ENCODE measurements around the gene TNFSF11. TPM values are rescaled to one million over a fixed set of nuclear protein-coding genes. Genes with fewer than 3 reads are reported as not detected.

TNFSF11 gene
- total and polyA plus RNA-seq, 2 of the 4 experiments (the other 2 are of a cell fraction), result not detected

DNA sequence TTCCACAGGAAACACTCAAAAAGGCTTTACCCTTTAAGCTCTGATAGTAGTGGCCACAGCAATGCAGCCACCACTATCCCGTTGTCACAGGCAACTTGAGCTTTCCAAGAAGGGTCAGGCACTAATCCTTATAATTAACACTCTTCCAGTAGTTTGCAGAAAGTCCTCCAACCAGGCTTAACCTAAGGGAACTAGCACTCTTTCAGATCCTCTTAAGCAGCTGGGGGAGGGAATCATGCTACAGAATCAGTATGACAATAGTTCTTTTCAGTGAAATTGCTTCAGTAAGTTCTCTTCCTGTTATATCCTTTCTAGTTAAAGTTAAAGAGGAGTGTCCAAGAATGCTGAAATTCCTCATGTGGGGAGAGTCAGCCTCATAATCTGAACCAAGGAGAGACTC, 82.2 kb downstream of the TNFSF11 start:
- Histone ChIP-seq H3K79me1 (ENCODE audit: low read depth in 1 of 2, low read length in 2 of 2) (no peaks in the 10 kb centered on the region), H2AK5ac (ENCODE audit: low read depth, low read length) (no peak overlapping the region), H2BK5ac (ENCODE audit: low read depth, low read length, poor library complexity, severe bottlenecking) (no peak overlapping the region), H2BK120ac (ENCODE audit: low read depth, low read length) (no peak overlapping the region), H2AK9ac (replicated peaks; ENCODE audit: low read depth, low read length, poor library complexity) (no peak overlapping the region), H3K23ac (ENCODE audit: low read depth, low read length) (no peak overlapping the region), H4K20me1 (ENCODE audit: insufficient read depth, low read length) (no peaks in the 10 kb centered on the region), H4K91ac (ENCODE audit: insufficient read depth, low read depth, low read length) (no peak overlapping the region), H4K8ac (ENCODE audit: low read depth in 2 of 2, low read length in 2 of 2) (no peak overlapping the region), H3K9ac (ENCODE audit: low read depth, low read length) (no peak overlapping the region), H3K9me1 (ENCODE audit: insufficient read depth, low read length) (no peaks in the 10 kb centered on the region), H3K36me3 (ENCODE audit: control insufficient read depth, insufficient read depth, low read length) (no peaks in the 10 kb centered on the region), H2BK15ac (ENCODE audit: low read depth, low read length) (no peak overlapping the region), H3K27me3 (ENCODE audit: control insufficient read depth, insufficient read depth, low read length) (peaks cover 51% of the 10 kb centered on the region), H2AFZ (replicated peaks; ENCODE audit: low read length, poor library complexity) (no peak overlapping the region), H3K27ac (ENCODE audit: insufficient read depth, low read length) (no peak overlapping the region), H3K14ac (replicated peaks; ENCODE audit: low read depth, low read length) (no peak overlapping the region), H3K56ac (ENCODE audit: extremely low read depth, insufficient read depth, low read length) (no peak overlapping the region), H4K5ac (ENCODE audit: low read depth, low read length) (no peak overlapping the region), H3K18ac (ENCODE audit: low read depth, low read length) (no peak overlapping the region), H2BK20ac (ENCODE audit: low read depth, low read length) (no peak overlapping the region), H3K4ac (ENCODE audit: low read depth, low read length) (no peak overlapping the region), H3K9me3 (ENCODE audit: control insufficient read depth, insufficient read depth, low read length) (no peaks in the 10 kb centered on the region), H3K4me3 (ENCODE audit: insufficient read depth, low read depth, low read length) (no peak overlapping the region), H3K4me1 (ENCODE audit: control insufficient read depth, insufficient read depth, low read length) (no peaks in the 10 kb centered on the region), H3K4me2 (ENCODE audit: low read depth, low read length) (no peak overlapping the region)
- WGBS, 2 experiments (ENCODE audit: extremely low coverage in 2 of 2, insufficient read length in 1 of 2), result no CpG with 5 or more reads among the region's 1 CpG
- ChIA-PET CTCF (no interaction called here), POLR2A (ENCODE audit: unreplicated experiment) (no interaction called here)
- BruUV-seq (replicated peaks), result no TSS peak
- ATAC-seq (ENCODE audit: low read depth) (no peak), DNase-seq (no peak)
- in situ Hi-C loops (cut with MboI; ENCODE audit: low sequenced_read_pairs), result no loop called here
- dilution Hi-C loops (cut with HindIII; ENCODE audit: low sequenced_read_pairs, unreplicated experiment), result no loop called here
- intact Hi-C loops (cut with micrococcal nuclease), result loop anchor here (10.0 kb wide), 1 partner anchor 1149 kb away; no protein-coding TSS in a partner anchor
- no peak for TF ChIP-seq MAFK (IDR thresholded peaks at IDR 0.05; ENCODE audit: low read depth, low read length)
- no peak for TF ChIP-seq SMC3 (IDR thresholded peaks at IDR 0.05; ENCODE audit: low read depth, low read length)
- TF ChIP-seq, protein P1, sequence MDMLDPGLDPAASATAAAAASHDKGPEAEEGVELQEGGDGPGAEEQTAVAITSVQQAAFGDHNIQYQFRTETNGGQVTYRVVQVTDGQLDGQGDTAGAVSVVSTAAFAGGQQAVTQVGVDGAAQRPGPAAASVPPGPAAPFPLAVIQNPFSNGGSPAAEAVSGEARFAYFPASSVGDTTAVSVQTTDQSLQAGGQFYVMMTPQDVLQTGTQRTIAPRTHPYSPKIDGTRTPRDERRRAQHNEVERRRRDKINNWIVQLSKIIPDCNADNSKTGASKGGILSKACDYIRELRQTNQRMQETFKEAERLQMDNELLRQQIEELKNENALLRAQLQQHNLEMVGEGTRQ (IDR thresholded peaks at IDR 0.05; ENCODE audit: low read depth, low read length), result no peak
- no peak for TF ChIP-seq RFX5 (IDR thresholded peaks at IDR 0.05; ENCODE audit: low read depth, low read length)
- no peak for TF ChIP-seq RCOR1 (IDR thresholded peaks at IDR 0.05; ENCODE audit: insufficient replicate concordance, low read length)
- TF ChIP-seq, protein P2, sequence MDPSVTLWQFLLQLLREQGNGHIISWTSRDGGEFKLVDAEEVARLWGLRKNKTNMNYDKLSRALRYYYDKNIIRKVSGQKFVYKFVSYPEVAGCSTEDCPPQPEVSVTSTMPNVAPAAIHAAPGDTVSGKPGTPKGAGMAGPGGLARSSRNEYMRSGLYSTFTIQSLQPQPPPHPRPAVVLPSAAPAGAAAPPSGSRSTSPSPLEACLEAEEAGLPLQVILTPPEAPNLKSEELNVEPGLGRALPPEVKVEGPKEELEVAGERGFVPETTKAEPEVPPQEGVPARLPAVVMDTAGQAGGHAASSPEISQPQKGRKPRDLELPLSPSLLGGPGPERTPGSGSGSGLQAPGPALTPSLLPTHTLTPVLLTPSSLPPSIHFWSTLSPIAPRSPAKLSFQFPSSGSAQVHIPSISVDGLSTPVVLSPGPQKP (IDR thresholded peaks at IDR 0.05; ENCODE audit: borderline replicate concordance, low read depth, low read length), result no peak
- TF ChIP-seq FOS (IDR thresholded peaks at IDR 0.05; ENCODE audit: low read depth, low read length), result no peak
- TF ChIP-seq POLR2A (IDR thresholded peaks at IDR 0.05; ENCODE audit: low read depth, low read length), result no peak
- no peak for TF ChIP-seq CEBPB (IDR thresholded peaks at IDR 0.05; ENCODE audit: low read depth, low read length)

Data from IMR-90 (cell line).